Measurements from ENCODE around the gene GGT5.
A peak's percentile ranks its signal among the peaks of the same experiment; 100 is the strongest.

GGT5 gene

GRCh38 chr22:24189249-24190158 lies 55.4 kb downstream of the GGT5 start:
- peak; percentile 58 for DNase-seq (ENCODE audit: low read depth, low spot score)
- Histone ChIP-seq H3K27ac (ENCODE audit: low read length) (no peak overlapping the region), H3K4me1 (ENCODE audit: control insufficient read depth, insufficient read depth, low read length) (peaks cover 2% of the 10 kb centered on the region; the same call in 1 of the 2 replicates), H3K27me3 (ENCODE audit: control insufficient read depth, insufficient read depth, low read length) (no peaks in the 10 kb centered on the region), H3K4me3 (ENCODE audit: low read length) (no peak overlapping the region), H3K9me3 (ENCODE audit: control insufficient read depth, insufficient read depth, low read length) (no peaks in the 10 kb centered on the region), H3K36me3 (ENCODE audit: control insufficient read depth, insufficient read depth, low read length) (peaks cover 2% of the 10 kb centered on the region; the same call in 1 of the 2 replicates)
- WGBS (ENCODE audit: insufficient coverage, insufficient read length) = no CpG with 5 or more reads among the region's 23 CpGs

- no peaks in the 10 kb centered on the region for H3K27me3 ChIP-seq (ENCODE audit: control insufficient read depth, insufficient read depth, low read length)
- DNase-seq (ENCODE audit: low read depth, low spot score) = no peak
- no peak overlapping the region for H3K27ac ChIP-seq (ENCODE audit: low read length)
- H3K4me1 ChIP-seq (ENCODE audit: control insufficient read depth, insufficient read depth, low read length) = peaks cover 2% of the 10 kb centered on the region; the same call in 1 of the 2 replicates
- H3K36me3 ChIP-seq (ENCODE audit: control insufficient read depth, insufficient read depth, low read length) = peaks cover 2% of the 10 kb centered on the region; the same call in 1 of the 2 replicates
- no peak overlapping the region for H3K4me3 ChIP-seq (ENCODE audit: low read length)
- H3K9me3 ChIP-seq (ENCODE audit: control insufficient read depth, insufficient read depth, low read length) = no peaks in the 10 kb centered on the region
- no CpG with 5 or more reads among the region's 17 CpGs for WGBS (ENCODE audit: insufficient coverage, insufficient read length)
These were observed 56.1 kb downstream of the GGT5 start for GRCh38 chr22:24188705-24189248.

- H3K4me3 ChIP-seq (ENCODE audit: low read length) = no peak overlapping the region
- no CpG with 5 or more reads among the region's 37 CpGs for WGBS (ENCODE audit: insufficient coverage, insufficient read length)
- H3K27me3 ChIP-seq (ENCODE audit: control insufficient read depth, insufficient read depth, low read length) = no peaks in the 10 kb centered on the region
- H3K27ac ChIP-seq (ENCODE audit: low read length) = no peak overlapping the region
- no peaks in the 10 kb centered on the region for H3K9me3 ChIP-seq (ENCODE audit: control insufficient read depth, insufficient read depth, low read length)
- H3K4me1 ChIP-seq (ENCODE audit: control insufficient read depth, insufficient read depth, low read length) = peaks cover 2% of the 10 kb centered on the region; the same call in 1 of the 2 replicates
- no peak for DNase-seq (ENCODE audit: low read depth, low spot score)
- peaks cover 2% of the 10 kb centered on the region; the same call in 1 of the 2 replicates for H3K36me3 ChIP-seq (ENCODE audit: control insufficient read depth, insufficient read depth, low read length)
These were observed 56.9 kb downstream of the GGT5 start for GRCh38 chr22:24187731-24188644.

GRCh38 chr22:24186892-24187670 lies 57.8 kb downstream of the GGT5 start:
- Histone ChIP-seq H3K4me1 (ENCODE audit: control insufficient read depth, insufficient read depth, low read length) (peaks cover 2% of the 10 kb centered on the region; the same call in 1 of the 2 replicates), H3K27me3 (ENCODE audit: control insufficient read depth, insufficient read depth, low read length) (no peaks in the 10 kb centered on the region), H3K36me3 (ENCODE audit: control insufficient read depth, insufficient read depth, low read length) (peaks cover 2% of the 10 kb centered on the region; the same call in 1 of the 2 replicates), H3K9me3 (ENCODE audit: control insufficient read depth, insufficient read depth, low read length) (no peaks in the 10 kb centered on the region), H3K4me3 (ENCODE audit: low read length) (no peak overlapping the region), H3K27ac (ENCODE audit: low read length) (no peak overlapping the region)
- no peak for DNase-seq (ENCODE audit: low read depth, low spot score)
- no CpG with 5 or more reads among the region's 34 CpGs for WGBS (ENCODE audit: insufficient coverage, insufficient read length)

DNA sequence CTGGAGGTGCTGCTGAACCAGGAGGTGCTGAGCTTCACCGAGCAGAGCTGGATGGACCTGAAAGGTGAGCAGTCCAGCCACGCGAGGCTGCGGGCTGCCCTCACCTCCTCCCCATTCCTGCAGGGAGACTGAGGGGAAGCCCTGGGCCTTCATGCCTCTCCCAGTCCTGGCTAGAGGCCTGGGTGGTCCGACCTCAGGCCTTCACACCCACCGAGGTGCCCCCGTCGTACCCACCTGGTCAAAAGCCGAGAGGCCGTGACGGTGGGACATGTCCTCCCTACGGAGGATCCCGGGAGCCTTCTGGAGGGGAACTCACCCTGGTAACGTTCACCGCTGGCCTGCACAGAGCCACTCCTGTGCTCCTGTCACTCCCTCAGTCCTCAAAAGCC lies 58.5 kb downstream of the GGT5 start:
- H3K4me1 ChIP-seq (ENCODE audit: control insufficient read depth, insufficient read depth, low read length) = peaks cover 5% of the 10 kb centered on the region
- peaks cover 2% of the 10 kb centered on the region; the same call in 1 of the 2 replicates for H3K36me3 ChIP-seq (ENCODE audit: control insufficient read depth, insufficient read depth, low read length)
- no peaks in the 10 kb centered on the region for H3K27me3 ChIP-seq (ENCODE audit: control insufficient read depth, insufficient read depth, low read length)
- no peaks in the 10 kb centered on the region for H3K9me3 ChIP-seq (ENCODE audit: control insufficient read depth, insufficient read depth, low read length)
- no peak overlapping the region for H3K4me3 ChIP-seq (ENCODE audit: low read length)
- no CpG with 5 or more reads among the region's 15 CpGs for WGBS (ENCODE audit: insufficient coverage, insufficient read length)
- H3K27ac ChIP-seq (ENCODE audit: low read length) = no peak overlapping the region
- no peak for DNase-seq (ENCODE audit: low read depth, low spot score)

GRCh38 chr22:24185501-24186351 lies 59.2 kb downstream of the GGT5 start:
- no peak for DNase-seq (ENCODE audit: low read depth, low spot score)
- Histone ChIP-seq H3K36me3 (ENCODE audit: control insufficient read depth, insufficient read depth, low read length) (peaks cover 2% of the 10 kb centered on the region; the same call in 1 of the 2 replicates), H3K4me1 (ENCODE audit: control insufficient read depth, insufficient read depth, low read length) (peaks cover 6% of the 10 kb centered on the region), H3K4me3 (ENCODE audit: low read length) (no peak overlapping the region), H3K9me3 (ENCODE audit: control insufficient read depth, insufficient read depth, low read length) (no peaks in the 10 kb centered on the region), H3K27me3 (ENCODE audit: control insufficient read depth, insufficient read depth, low read length) (no peaks in the 10 kb centered on the region), H3K27ac (ENCODE audit: low read length) (no peak overlapping the region)
- WGBS (ENCODE audit: insufficient coverage, insufficient read length) = no CpG with 5 or more reads among the region's 51 CpGs

GRCh38 chr22:24185001-24185500 lies 59.8 kb downstream of the GGT5 start:
- H3K9me3 ChIP-seq (ENCODE audit: control insufficient read depth, insufficient read depth, low read length) = no peaks in the 10 kb centered on the region
- H3K36me3 ChIP-seq (ENCODE audit: control insufficient read depth, insufficient read depth, low read length) = peaks cover 2% of the 10 kb centered on the region; the same call in 1 of the 2 replicates
- no CpG with 5 or more reads among the region's 16 CpGs for WGBS (ENCODE audit: insufficient coverage, insufficient read length)
- H3K4me3 ChIP-seq (ENCODE audit: low read length) = no peak overlapping the region
- no peak overlapping the region for H3K27ac ChIP-seq (ENCODE audit: low read length)
- H3K27me3 ChIP-seq (ENCODE audit: control insufficient read depth, insufficient read depth, low read length) = no peaks in the 10 kb centered on the region
- DNase-seq (ENCODE audit: low read depth, low spot score) = no peak
- peaks cover 6% of the 10 kb centered on the region for H3K4me1 ChIP-seq (ENCODE audit: control insufficient read depth, insufficient read depth, low read length)

DNA sequence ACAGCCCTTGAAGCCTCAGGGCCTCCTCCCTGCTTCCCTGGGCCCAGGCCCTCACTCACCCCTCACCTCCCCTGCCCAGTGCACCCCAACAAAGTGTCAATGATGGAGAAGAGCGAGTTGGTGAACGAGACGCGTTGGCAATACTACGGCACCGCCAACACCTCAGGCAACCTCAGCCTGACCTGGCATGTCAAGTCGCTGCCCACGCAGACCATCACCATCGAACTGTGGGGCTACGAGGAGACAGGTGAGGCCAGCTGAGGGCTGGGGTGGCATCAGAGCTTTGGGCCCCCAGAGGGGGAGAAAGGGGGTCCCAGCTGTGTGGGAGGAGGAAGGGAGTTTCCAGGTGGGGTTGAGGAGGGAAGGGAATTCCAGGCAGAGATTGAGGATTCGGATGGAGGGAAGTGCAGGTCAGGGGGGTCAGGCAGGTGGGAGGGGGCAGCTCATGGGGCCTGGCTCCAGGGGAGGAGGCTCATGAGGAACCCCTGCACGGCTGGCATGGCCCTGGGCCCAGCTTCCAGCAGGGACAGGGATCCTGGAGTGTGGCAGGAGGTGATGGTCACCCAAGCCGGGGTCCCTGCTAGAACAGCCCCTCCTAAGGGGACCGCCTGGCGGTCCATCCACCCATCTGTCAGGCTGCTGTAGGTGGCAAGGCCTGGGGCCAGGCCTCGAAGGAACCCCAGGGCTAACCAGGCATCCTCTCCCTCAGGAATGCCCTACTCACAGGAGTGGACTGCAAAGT lies 60.7 kb downstream of the GGT5 start:
- peaks cover 2% of the 10 kb centered on the region; the same call in 1 of the 2 replicates for H3K36me3 ChIP-seq (ENCODE audit: control insufficient read depth, insufficient read depth, low read length)
- DNase-seq (ENCODE audit: low read depth, low spot score) = no peak
- no CpG with 5 or more reads among the region's 16 CpGs for WGBS (ENCODE audit: insufficient coverage, insufficient read length)
- peaks cover 6% of the 10 kb centered on the region for H3K4me1 ChIP-seq (ENCODE audit: control insufficient read depth, insufficient read depth, low read length)
- no peak overlapping the region for H3K4me3 ChIP-seq (ENCODE audit: low read length)
- H3K27me3 ChIP-seq (ENCODE audit: control insufficient read depth, insufficient read depth, low read length) = no peaks in the 10 kb centered on the region
- H3K27ac ChIP-seq (ENCODE audit: low read length) = no peak overlapping the region
- no peaks in the 10 kb centered on the region for H3K9me3 ChIP-seq (ENCODE audit: control insufficient read depth, insufficient read depth, low read length)

Measured in iPS DF 6.9 (cell line).